NB4 (cell line): ENCODE data around the gene ST6GAL2.

Experiments
- POLR2A ChIP-seq: IDR thresholded peaks from 2 replicates; pipeline ENCODE4 v1.6.1; 2011; ENCODE audit warnings: mild to moderate bottlenecking; ENCODE audit not compliant: insufficient read length; ENCODE audit errors: extremely low read depth
- TF ChIP-seq, protein P1 (sequence below): IDR thresholded peaks from one replicate; pipeline ENCODE4 v1.5.1; 2012; ENCODE audit warnings: low read depth, low read length
- TF ChIP-seq, protein P2 (sequence below): IDR thresholded peaks from 2 replicates; pipeline ENCODE4 v1.6.1; 2011; ENCODE audit warnings: low read depth, low read length

DNA sequence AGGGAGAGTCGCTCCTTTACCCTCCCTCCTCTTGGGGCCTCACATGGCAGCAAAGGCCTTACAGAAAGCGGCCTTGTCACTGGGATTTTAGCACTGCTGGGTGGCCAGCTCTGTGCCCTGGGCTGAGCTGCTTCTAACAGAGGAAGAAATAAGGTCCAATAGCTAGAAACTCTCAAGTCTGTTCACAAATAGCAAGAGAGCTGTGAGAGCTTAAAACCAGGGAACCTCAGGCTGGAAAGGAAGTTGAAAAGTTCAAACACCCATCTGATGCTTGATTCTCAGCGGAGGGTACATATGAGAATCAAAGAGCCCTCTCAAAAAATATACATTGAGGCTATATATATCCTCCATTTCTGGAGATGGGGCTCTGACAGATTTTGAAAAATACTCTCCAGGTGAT lies 54.7 kb downstream of the ST6GAL2 start:
- TF ChIP-seq, protein P1, sequence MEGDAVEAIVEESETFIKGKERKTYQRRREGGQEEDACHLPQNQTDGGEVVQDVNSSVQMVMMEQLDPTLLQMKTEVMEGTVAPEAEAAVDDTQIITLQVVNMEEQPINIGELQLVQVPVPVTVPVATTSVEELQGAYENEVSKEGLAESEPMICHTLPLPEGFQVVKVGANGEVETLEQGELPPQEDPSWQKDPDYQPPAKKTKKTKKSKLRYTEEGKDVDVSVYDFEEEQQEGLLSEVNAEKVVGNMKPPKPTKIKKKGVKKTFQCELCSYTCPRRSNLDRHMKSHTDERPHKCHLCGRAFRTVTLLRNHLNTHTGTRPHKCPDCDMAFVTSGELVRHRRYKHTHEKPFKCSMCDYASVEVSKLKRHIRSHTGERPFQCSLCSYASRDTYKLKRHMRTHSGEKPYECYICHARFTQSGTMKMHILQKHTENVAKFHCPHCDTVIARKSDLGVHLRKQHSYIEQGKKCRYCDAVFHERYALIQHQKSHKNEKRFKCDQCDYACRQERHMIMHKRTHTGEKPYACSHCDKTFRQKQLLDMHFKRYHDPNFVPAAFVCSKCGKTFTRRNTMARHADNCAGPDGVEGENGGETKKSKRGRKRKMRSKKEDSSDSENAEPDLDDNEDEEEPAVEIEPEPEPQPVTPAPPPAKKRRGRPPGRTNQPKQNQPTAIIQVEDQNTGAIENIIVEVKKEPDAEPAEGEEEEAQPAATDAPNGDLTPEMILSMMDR: no peak
- TF ChIP-seq POLR2A: no peak
- TF ChIP-seq, protein P2, sequence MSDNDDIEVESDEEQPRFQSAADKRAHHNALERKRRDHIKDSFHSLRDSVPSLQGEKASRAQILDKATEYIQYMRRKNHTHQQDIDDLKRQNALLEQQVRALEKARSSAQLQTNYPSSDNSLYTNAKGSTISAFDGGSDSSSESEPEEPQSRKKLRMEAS: no peak
